NB4 (cell line): Measurements from ENCODE around the gene USF1.

Experiments
- DNase-seq: peaks from one replicate; pipeline ENCODE4 v3.0.0; 2010; ENCODE audit warnings: low read depth
- H3K4me3 ChIP-seq: one replicate; pipeline ENCODE4 v1.5.1; 2011; ENCODE audit warnings: mild to moderate bottlenecking, low read depth, low read length, moderate library complexity
- CTCF ChIP-seq: IDR thresholded peaks from one replicate; pipeline ENCODE4 v1.5.1; 2012; ENCODE audit warnings: low read depth, low read length
- MAX ChIP-seq: IDR thresholded peaks from 2 replicates; pipeline ENCODE4 v1.6.1; 2011; ENCODE audit warnings: low read depth, low read length
- MYC ChIP-seq: IDR thresholded peaks from 2 replicates; pipeline ENCODE4 v1.6.1; 2011; ENCODE audit warnings: low read depth, low read length
- POLR2A ChIP-seq: IDR thresholded peaks from 2 replicates; pipeline ENCODE4 v1.6.1; 2011; ENCODE audit warnings: mild to moderate bottlenecking; ENCODE audit not compliant: insufficient read length; ENCODE audit errors: extremely low read depth

The USF1 gene

GRCh38 chr1:161074676-161075368 is 29.0 kb upstream of the USF1 start:
- TF ChIP-seq POLR2A (no peak), CTCF (no peak), MYC (no peak), MAX (no peak)
- no peak for DNase-seq
- H3K4me3 ChIP-seq, result no peak overlapping the region

- no peak for DNase-seq
- no peak overlapping the region for H3K4me3 ChIP-seq
- TF ChIP-seq MYC (0 out of 2 replicates have a peak, but pooled peaks have one; percentile 20), POLR2A (no peak), MAX (peak; percentile 71)
These were observed 27.8 kb upstream of the USF1 start for GRCh38 chr1:161073474-161074121.

GRCh38 chr1:161072751-161073449 is 27.1 kb upstream of the USF1 start:
- DNase-seq, result no peak
- TF ChIP-seq MAX (no peak), MYC (no peak), CTCF (no peak), POLR2A (no peak)
- no peak overlapping the region for H3K4me3 ChIP-seq

- peak; percentile 73 for DNase-seq
- no peak overlapping the region for H3K4me3 ChIP-seq
- TF ChIP-seq POLR2A (no peak), CTCF (peak; percentile 67), MAX (no peak)
These were observed 26.2 kb upstream of the USF1 start for GRCh38 chr1:161071886-161072371.

GRCh38 chr1:161070761-161071160 is 25.0 kb upstream of the USF1 start:
- TF ChIP-seq CTCF, result no peak
- TF ChIP-seq MAX, result no peak
- H3K4me3 ChIP-seq, result no peak overlapping the region
- DNase-seq, result no peak

- TF ChIP-seq MAX (peak; percentile 67; the same call in 1 of the 2 replicates), CTCF (no peak), MYC (peak; percentile 87), POLR2A (peak; percentile 57)
- peak within 1 kb of the TSS; percentile 70 for H3K4me3 ChIP-seq
- peak; percentile 94 for DNase-seq
These were observed 24.0 kb upstream of the USF1 start, which contains the start of gene ARHGAP30 for GRCh38 chr1:161069731-161070270. Gene ARHGAP30, minus strand, starts transcription at chr1:161069891. Its CDS starts 267 bp downstream, at chr1:161069624.
